Measurements from ENCODE around the gene ABCB11.
"Not testable (repeated sequence)": the region's sequence is repeated elsewhere in the genome, so short reads cannot be mapped to it uniquely, and the experiment has no call there.

The ABCB11 gene

DNA sequence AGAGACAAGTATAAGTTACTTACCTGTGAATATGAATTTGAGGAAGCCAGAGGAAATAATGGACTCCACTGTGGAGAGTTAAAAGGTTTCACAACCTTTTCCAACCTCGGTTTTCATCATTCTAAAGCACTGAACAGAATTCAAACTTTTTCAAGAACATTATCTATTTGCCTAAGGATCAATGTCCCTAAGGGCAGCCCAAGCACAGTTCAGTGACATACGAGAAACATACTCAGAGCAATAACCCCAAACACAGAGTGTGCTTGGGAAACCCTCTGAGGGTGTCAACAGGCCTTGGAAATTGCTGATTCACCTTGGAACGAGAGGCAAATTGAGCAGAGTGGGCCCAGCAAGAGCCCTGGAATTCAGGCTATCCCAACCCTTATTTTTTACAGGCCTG is at the start of gene ABCB11:
Gene ABCB11, minus strand, starts transcription at position 123 of the 400 bp plus-strand sequence. CDS start 13,199 bp downstream, outside the sequence.
- DNase-seq = no peak

- no peak for DNase-seq
Measured at GRCh38 chr2:169080250-169081069, 49.3 kb upstream of the ABCB11 start.

DNA sequence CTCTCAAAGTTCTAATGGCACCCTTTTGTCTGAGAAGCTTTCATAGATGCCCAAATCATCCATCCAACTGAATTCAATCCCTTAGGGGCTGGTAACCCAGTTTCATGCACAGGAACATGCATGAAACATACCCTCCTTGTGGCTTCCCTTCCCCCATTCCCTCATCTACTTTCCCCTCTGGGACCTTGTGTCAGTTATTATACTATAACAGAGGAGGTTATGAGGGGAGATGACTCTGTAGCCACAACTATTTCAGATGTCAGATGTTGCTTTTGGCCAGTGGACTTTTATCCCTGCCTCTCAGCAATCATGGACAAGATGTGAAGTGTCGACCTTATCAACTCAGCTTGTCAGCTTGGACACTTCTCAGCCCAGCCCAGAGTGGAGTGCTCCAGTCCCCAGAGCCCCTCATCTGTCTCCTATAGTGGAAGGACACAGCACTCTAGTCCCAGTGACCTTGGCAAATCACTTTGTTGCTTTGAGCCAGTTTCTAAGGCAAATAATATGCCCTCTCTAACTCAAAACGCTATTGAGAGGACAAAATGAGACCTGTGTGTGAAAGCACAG is 46.6 kb upstream of the ABCB11 start:
- no peak for DNase-seq

- DNase-seq = no peak
Measured at GRCh38 chr2:169073963-169074751, 43.0 kb upstream of the ABCB11 start.

DNA sequence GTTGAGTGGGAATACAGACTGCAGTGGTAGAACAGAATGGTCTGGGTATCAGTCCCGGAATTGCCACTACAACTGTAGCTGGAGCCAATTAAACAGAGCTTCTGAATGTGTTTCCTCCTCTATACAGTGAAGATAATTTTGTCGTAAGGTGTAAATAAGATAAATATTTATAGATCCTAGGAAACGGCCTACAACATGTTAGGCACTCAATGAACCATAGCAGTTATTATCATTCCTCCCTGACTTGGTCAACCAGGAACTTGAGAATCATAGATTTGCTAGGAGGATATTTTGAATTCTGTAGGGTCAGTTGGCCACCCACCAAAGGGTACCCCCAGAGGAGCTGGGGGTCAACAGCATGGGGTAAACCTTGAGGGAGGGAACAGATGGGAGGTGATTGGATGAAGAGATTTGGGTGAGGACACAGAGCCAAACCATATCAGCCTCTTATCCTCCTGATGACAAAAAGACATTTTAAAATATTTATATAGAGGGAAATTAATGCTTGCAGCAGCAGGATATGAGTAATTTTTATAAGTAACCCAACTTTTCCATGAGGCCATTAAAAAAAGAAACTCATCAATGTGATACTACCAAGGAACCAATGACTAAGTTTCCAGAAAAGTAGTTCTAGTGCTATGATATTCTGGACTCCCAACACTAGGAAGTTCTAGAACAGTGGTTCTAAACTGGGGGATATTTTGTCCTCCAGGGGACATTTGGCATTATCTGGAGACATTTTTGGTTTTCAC is 42.3 kb upstream of the ABCB11 start:
- DNase-seq = no peak

DNA sequence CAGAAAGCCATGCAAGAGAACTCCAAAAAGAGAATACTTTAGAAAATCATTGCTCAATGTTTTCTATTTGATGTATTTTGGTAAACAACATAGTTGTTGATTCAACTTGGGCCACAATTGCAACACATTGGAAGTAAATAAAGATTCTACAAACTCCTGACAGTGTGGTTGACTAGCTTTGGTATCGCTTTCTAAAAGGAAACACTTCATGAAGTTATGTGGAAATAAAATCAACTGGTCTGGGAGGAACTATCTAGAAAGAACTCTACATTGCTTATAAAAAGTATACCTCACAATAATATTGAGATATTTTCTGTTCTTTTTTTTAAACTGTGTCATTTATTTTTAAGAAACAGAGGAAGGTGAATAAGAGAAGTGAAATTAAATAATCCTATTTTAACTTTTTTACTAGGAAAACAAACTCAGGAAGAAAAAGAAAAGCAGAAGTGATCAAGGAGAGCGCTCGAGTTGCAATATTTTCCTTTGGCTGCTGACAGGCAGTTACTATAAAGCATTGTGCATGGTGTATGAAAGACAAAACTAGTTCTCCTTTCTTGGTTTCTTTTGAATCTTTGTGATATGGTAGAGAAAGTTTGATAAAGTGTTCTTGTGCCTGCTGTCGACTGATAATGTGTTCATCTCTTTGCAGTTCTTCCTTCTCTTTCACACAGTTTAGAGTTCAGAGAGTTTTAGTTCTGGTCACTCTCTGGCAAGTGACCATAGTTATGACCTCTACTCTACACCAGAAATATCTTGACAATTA is 41.2 kb upstream of the ABCB11 start:
- no peak for DNase-seq

DNA sequence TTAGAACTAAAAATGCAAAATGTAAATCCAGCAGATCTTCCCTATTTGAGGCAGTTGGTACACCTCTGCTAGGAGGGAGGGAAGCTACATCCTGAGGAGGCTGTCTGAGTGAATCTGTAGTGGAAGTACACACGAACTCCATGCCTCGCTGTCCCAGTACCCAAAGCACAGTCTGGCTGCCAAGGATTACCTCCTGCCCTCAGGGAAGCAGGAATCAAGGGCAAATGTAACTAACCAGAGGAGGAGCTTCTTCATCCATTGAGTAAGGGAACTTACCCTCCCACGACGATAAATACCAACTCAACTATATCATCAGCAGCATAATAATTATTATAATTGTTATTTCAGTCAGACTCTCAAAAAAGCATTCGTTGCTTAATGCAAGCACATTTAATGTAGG is 40.3 kb upstream of the ABCB11 start:
- no peak for DNase-seq

DNA sequence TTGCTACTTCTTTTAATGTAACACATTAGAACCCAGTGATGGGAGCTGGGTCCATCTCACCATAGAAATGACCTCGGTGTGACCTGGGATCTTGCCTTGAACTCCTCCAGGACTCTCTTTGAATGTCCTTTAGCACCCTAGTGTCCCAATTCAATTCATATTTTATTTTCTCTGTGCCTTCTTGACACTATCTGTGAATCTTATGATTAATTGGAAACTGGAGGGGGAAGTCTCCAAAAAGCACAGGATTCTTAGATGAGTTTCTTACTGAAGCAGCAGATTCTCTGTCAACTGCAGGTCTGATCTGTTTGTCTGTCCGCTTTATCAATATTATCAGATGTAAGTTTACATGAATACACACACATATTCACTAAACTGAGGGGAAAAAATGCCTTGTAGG is 38.7 kb upstream of the ABCB11 start:
- DNase-seq = no peak

- DNase-seq = no peak
Measured at GRCh38 chr2:169069341-169069740, 38.2 kb upstream of the ABCB11 start, which contains the start of gene DHRS9. Gene DHRS9 (plus strand): TSS chr2:169069563. CDS start chr2:169081582, 12,019 bp downstream.

GRCh38 chr2:169066897-169067296 is 35.8 kb upstream of the ABCB11 start:
- DNase-seq = no peak

DNA sequence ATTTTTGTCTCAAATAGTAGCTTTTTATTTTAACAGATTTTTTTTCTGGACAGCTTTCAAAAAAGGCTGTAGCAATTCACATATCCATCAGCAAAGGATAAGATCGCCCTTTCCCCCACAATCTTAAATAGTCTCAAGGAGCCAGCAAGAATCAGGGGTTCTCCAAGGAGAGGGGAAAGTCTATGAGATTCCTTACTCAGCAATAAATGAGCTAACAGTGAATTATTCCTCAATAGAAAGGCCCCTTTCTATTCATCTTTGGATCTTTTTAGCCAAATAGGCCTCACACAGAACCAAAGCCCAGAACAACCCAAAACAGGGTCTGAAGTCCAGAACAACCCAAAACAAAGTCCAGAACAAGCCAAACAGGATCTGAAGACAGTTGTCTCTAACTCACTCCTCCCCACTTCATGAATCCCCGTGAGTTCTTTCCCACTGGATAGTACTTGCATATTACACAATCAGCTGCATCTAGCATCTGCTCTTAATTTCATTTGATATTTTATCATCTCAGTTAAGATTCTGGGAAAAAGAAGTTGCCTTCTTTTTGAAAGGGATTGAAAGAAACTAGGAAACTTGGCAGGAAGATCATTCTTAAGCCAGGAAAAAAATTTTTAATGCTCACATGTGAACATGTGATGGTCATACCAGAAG is 34.9 kb upstream of the ABCB11 start:
- no peak for DNase-seq

GRCh38 chr2:169065422-169065821 is 34.3 kb upstream of the ABCB11 start:
- DNase-seq = no peak

DNA sequence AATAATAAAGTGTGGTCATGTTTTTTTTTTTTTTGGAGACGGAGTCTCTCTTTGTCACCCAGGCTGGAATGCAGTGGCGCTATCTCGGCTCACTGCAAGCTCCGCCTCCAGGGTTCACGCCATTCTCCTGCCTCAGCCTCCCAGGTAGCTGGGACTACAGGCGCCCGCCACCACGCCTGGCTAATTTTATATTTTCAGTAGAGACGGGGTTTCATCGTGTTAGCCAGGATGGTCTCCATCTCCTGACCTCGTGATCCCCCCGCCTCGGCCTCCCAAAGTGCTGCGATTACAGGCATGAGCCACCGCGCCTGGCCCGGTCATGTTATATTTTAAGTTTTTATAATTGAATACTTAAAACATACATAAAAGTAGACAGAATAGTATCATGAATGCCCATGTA is 33.1 kb upstream of the ABCB11 start:
- not testable (repeated sequence) for DNase-seq

GRCh38 chr2:169054575-169054974 is 23.5 kb upstream of the ABCB11 start:
- not testable (repeated sequence) for DNase-seq

- no peak for DNase-seq
Measured at GRCh38 chr2:169050476-169051240, 19.5 kb upstream of the ABCB11 start.

- no peak for DNase-seq
Measured at GRCh38 chr2:169049142-169049541, 18.0 kb upstream of the ABCB11 start.

DNA sequence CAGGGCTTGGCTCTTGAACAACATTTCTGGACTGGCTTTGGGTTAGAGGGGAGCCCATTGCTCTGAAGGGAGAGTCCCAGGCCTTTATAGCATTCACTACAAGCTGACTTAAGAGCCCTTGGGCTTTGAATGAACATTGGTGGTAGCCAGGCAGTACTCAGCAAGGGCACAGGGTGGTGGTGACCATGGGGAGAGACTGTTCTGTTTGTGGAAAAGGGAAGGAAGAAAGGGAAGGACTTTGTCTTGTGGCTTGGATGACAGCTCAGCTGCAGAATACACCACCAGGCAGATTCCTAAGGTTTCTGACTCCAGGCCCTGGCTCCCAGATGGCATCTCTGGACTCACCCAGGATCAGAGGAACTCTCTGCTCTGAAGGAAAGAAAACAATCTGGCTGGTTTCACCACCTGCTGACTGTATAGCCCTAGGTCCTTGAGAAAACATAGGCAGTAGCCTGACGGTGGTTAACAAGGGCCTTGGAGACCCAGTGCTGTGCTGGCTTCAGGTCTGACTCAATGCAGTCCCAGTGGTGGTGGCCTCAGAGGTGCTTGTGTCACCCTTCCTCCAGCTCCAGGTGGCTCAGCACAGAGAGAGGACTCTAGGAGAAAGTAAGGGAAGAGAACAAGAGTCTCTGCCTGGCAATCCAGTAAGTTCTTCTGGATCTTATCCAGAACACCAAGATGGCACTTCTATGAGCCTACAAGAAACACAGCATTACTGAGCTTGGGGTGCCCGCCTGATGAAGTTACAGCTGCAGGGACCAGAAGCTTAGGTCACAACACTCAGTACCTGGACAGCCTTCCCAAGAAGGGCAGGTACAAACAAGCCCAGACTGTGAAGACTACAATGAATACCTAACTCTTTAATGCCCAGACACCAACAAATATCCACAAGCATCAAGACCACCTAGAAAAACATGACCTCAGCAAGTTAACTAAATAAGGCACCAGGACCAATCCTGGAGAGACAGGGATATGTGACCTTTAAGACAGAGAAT is 16.4 kb upstream of the ABCB11 start:
- DNase-seq = no peak

GRCh38 chr2:169046440-169047151 is 15.5 kb upstream of the ABCB11 start:
- no peak for DNase-seq

GRCh38 chr2:169042856-169043255 is 11.7 kb upstream of the ABCB11 start:
- DNase-seq = no peak

Measured in GOT3 (cell line).